DND-41 (cell line): ENCODE measurements around the gene PNMA6F.

Experiments used
- ATAC-seq: fragments of 200-7000 bp; cut with Tn5 transposase; 3 replicates; pipeline ENCODE4 v1.9.1; 2021; ENCODE audit warnings: low read depth; ENCODE audit not compliant: insufficient read depth
- DNase-seq: peaks from one replicate; pipeline ENCODE4 v3.0.0-alpha.2; 2020
- H2AFZ ChIP-seq: 2 replicates; pipeline ENCODE4 v1.6.0; 2012; ENCODE audit warnings: low read depth, low read length
- H3K27ac ChIP-seq: 2 replicates; pipeline ENCODE4 v1.5.1; 2012; ENCODE audit warnings: low read length, inconsistent platforms
- H3K27me3 ChIP-seq: fragments of 200-600 bp; sonication (generic); 2 replicates; pipeline ENCODE4 v1.6.0; 2012; ENCODE audit warnings: low read length, mild to moderate bottlenecking, inconsistent platforms; ENCODE audit not compliant: insufficient read depth, poor library complexity
- H3K36me3 ChIP-seq: 2 replicates; pipeline ENCODE4 v1.5.1; 2012; ENCODE audit warnings: low read length, inconsistent platforms; ENCODE audit not compliant: insufficient read depth
- H3K4me1 ChIP-seq: 2 replicates; pipeline ENCODE4 v1.5.1; 2012; ENCODE audit warnings: mild to moderate bottlenecking, low read length; ENCODE audit not compliant: insufficient read depth
- H3K4me2 ChIP-seq: 2 replicates; pipeline ENCODE4 v1.6.0; 2012; ENCODE audit warnings: mild to moderate bottlenecking, moderate library complexity, low read length, inconsistent platforms; ENCODE audit not compliant: insufficient read depth
- H3K4me3 ChIP-seq, 2 experiments: fragments of 200-600 bp in 1 of 2; shearing (Covaris generic) in 1 of 2; 2 replicates each; pipeline ENCODE4 v1.5.1; 2012 to 2016; ENCODE audit warnings: inconsistent platforms in 2 of 2, low read length in 2 of 2, mild to moderate bottlenecking in 2 of 2, low read depth in 1 of 2, moderate library complexity in 1 of 2
- H3K79me2 ChIP-seq: 2 replicates; pipeline ENCODE4 v1.6.0; 2012; ENCODE audit warnings: low read length, inconsistent platforms; ENCODE audit not compliant: insufficient read depth
- H3K9ac ChIP-seq: 2 replicates; pipeline ENCODE4 v1.6.0; 2012; ENCODE audit warnings: low read depth, mild to moderate bottlenecking, inconsistent platforms, low read length, moderate library complexity
- H3K9me3 ChIP-seq: 2 replicates; pipeline ENCODE4 v1.5.1; 2012; ENCODE audit warnings: low read length, moderate library complexity, mild to moderate bottlenecking, inconsistent platforms; ENCODE audit not compliant: insufficient read depth, severe bottlenecking
- H4K20me1 ChIP-seq: 2 replicates; pipeline ENCODE4 v1.6.0; 2012; ENCODE audit warnings: low read length; ENCODE audit not compliant: insufficient read depth
- EZH2 ChIP-seq: IDR thresholded peaks from 3 replicates; pipeline ENCODE4 v1.6.1; 2012; ENCODE audit warnings: borderline replicate concordance, low read depth, mild to moderate bottlenecking, moderate library complexity, low read length, inconsistent platforms; ENCODE audit not compliant: severe bottlenecking
- TF ChIP-seq, protein P1 (sequence below): IDR thresholded peaks from 2 replicates; pipeline ENCODE4 v1.5.1; 2012; ENCODE audit warnings: borderline replicate concordance, low read length, moderate library complexity, mild to moderate bottlenecking; ENCODE audit not compliant: poor library complexity, severe bottlenecking; ENCODE audit errors: extremely low read depth

PNMA6F gene

DNA sequence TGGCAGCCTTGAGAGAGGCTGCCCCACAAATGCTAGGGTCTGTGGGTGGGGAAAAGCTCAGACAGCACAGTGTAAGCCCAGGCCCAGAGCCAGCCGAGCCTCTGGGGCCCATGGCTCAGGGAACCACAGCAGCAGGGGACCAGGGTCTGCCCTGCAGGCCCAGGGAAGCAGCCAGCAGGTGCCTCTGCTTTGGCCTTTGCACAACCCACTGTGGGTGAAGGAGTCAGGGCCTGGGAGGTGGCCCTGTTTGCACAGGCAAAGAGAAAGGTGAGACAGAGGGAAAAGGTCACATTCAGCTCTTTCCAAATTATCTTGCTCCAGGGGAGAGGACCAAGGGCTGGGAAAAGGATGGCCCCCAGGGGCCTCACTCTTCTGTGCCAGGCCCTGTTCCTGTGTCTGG, 8.7 kb downstream of the PNMA6F start:
- no peaks in the 10 kb centered on the region for H3K4me1 ChIP-seq
- no peak overlapping the region for H3K4me3 ChIP-seq
- no peak overlapping the region for H3K4me2 ChIP-seq
- DNase-seq (no peak), ATAC-seq (no peak)
- no peak overlapping the region for H2AFZ ChIP-seq
- TF ChIP-seq, protein P1, sequence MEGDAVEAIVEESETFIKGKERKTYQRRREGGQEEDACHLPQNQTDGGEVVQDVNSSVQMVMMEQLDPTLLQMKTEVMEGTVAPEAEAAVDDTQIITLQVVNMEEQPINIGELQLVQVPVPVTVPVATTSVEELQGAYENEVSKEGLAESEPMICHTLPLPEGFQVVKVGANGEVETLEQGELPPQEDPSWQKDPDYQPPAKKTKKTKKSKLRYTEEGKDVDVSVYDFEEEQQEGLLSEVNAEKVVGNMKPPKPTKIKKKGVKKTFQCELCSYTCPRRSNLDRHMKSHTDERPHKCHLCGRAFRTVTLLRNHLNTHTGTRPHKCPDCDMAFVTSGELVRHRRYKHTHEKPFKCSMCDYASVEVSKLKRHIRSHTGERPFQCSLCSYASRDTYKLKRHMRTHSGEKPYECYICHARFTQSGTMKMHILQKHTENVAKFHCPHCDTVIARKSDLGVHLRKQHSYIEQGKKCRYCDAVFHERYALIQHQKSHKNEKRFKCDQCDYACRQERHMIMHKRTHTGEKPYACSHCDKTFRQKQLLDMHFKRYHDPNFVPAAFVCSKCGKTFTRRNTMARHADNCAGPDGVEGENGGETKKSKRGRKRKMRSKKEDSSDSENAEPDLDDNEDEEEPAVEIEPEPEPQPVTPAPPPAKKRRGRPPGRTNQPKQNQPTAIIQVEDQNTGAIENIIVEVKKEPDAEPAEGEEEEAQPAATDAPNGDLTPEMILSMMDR, result no peak
- TF ChIP-seq EZH2, result no peak
- peaks cover 3% of the 10 kb centered on the region for H3K27me3 ChIP-seq
- no peak overlapping the region for H3K27ac ChIP-seq
- H3K9ac ChIP-seq, result no peak overlapping the region
- no peaks in the 10 kb centered on the region for H4K20me1 ChIP-seq
- no peaks in the 10 kb centered on the region for H3K9me3 ChIP-seq
- H3K79me2 ChIP-seq, result no peaks in the 10 kb centered on the region
- H3K36me3 ChIP-seq, result no peaks in the 10 kb centered on the region

DNA sequence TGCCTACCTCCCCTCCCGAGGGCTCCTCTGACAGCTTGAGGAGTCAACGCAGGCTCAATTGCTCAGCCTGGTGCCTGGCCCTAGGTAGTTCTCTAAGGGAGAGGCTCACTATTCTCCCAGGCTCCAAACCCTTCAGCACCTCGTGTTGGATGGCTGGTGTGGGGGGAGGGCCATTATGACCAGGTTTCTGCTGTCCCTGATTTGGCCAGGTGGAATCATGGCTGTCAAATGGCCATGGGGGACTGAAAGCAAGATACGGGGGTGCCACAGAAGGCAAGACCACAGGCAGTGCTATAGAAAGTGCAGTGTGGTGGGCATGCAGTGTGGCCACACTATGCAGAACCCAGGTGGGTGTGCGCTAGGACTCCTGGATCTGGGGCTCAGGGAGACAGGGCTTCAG, 9.5 kb downstream of the PNMA6F start:
- no peaks in the 10 kb centered on the region for H3K79me2 ChIP-seq
- no peak overlapping the region for H3K27ac ChIP-seq
- no peaks in the 10 kb centered on the region for H4K20me1 ChIP-seq
- H3K36me3 ChIP-seq, result no peaks in the 10 kb centered on the region
- no peak for ATAC-seq
- H3K4me1 ChIP-seq, result no peaks in the 10 kb centered on the region
- DNase-seq, result no peak
- no peak overlapping the region for H3K9ac ChIP-seq
- H3K9me3 ChIP-seq, result no peaks in the 10 kb centered on the region
- peaks cover 3% of the 10 kb centered on the region for H3K27me3 ChIP-seq
- H2AFZ ChIP-seq, result no peak overlapping the region
- no peak overlapping the region for H3K4me2 ChIP-seq
- no peak overlapping the region for H3K4me3 ChIP-seq
- TF ChIP-seq, protein P1, result no peak
- no peak for TF ChIP-seq EZH2

DNA sequence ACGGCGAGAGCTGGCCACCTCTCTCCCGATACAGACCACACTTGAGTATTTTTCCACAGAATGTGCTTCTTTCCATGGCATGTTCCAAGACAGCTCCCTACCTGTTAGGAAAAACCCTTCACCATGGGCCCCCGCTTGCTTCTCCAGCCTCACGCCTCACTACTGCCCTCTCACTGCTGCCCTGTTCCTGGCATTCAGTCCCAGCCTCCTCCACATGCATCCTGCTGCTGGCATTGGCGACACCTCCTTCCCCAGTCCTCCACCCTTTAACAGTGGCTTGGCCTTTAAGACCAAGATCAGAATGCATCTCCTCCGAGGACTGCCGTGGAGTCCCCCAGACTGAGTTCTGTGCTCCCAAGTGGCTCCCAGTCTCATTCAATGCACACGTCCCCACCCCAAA, 10.7 kb downstream of the PNMA6F start:
- H3K79me2 ChIP-seq, result no peaks in the 10 kb centered on the region
- peaks cover 3% of the 10 kb centered on the region for H3K27me3 ChIP-seq
- TF ChIP-seq, protein P1, result no peak
- TF ChIP-seq EZH2, result no peak
- DNase-seq (no peak), ATAC-seq (no peak)
- H3K9ac ChIP-seq, result no peak overlapping the region
- H3K4me3 ChIP-seq, result no peak overlapping the region
- H2AFZ ChIP-seq, result no peak overlapping the region
- no peaks in the 10 kb centered on the region for H3K4me1 ChIP-seq
- H3K36me3 ChIP-seq, result no peaks in the 10 kb centered on the region
- H3K9me3 ChIP-seq, result no peaks in the 10 kb centered on the region
- no peaks in the 10 kb centered on the region for H4K20me1 ChIP-seq
- no peak overlapping the region for H3K4me2 ChIP-seq
- H3K27ac ChIP-seq, result no peak overlapping the region
